Measurements from ENCODE around the gene DRD4.

GRCh38 chr11:673866-674265 is 36.8 kb downstream of the DRD4 start:
- TF ChIP-seq EP300 (IDR thresholded peaks at IDR 0.05; ENCODE audit: low read length) = no peak
- TF ChIP-seq L3MBTL2 (IDR thresholded peaks at IDR 0.05) = no peak
- TF ChIP-seq HEY1 (CRISPR knock-in tag; IDR thresholded peaks at IDR 0.05; ENCODE audit: borderline replicate concordance) = no peak
- TF ChIP-seq, protein P1, sequence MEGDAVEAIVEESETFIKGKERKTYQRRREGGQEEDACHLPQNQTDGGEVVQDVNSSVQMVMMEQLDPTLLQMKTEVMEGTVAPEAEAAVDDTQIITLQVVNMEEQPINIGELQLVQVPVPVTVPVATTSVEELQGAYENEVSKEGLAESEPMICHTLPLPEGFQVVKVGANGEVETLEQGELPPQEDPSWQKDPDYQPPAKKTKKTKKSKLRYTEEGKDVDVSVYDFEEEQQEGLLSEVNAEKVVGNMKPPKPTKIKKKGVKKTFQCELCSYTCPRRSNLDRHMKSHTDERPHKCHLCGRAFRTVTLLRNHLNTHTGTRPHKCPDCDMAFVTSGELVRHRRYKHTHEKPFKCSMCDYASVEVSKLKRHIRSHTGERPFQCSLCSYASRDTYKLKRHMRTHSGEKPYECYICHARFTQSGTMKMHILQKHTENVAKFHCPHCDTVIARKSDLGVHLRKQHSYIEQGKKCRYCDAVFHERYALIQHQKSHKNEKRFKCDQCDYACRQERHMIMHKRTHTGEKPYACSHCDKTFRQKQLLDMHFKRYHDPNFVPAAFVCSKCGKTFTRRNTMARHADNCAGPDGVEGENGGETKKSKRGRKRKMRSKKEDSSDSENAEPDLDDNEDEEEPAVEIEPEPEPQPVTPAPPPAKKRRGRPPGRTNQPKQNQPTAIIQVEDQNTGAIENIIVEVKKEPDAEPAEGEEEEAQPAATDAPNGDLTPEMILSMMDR (IDR thresholded peaks at IDR 0.05 in 2 of 3, conservative IDR thresholded peaks at IDR 0.05 in 1 of 3; ENCODE audit: insufficient read depth in 2 of 3, low read depth in 1 of 3, low read length in 3 of 3) = no peak
- no peak for TF ChIP-seq CBX5 (IDR thresholded peaks at IDR 0.05; ENCODE audit: borderline replicate concordance, low read depth)
- TF ChIP-seq CHD4 (IDR thresholded peaks at IDR 0.05; ENCODE audit: insufficient read depth, insufficient replicate concordance, low read depth, low read length, poor library complexity, severe bottlenecking) = no peak
- no peak for TF ChIP-seq ZZZ3 (IDR thresholded peaks at IDR 0.05)
- TF ChIP-seq, protein P2, sequence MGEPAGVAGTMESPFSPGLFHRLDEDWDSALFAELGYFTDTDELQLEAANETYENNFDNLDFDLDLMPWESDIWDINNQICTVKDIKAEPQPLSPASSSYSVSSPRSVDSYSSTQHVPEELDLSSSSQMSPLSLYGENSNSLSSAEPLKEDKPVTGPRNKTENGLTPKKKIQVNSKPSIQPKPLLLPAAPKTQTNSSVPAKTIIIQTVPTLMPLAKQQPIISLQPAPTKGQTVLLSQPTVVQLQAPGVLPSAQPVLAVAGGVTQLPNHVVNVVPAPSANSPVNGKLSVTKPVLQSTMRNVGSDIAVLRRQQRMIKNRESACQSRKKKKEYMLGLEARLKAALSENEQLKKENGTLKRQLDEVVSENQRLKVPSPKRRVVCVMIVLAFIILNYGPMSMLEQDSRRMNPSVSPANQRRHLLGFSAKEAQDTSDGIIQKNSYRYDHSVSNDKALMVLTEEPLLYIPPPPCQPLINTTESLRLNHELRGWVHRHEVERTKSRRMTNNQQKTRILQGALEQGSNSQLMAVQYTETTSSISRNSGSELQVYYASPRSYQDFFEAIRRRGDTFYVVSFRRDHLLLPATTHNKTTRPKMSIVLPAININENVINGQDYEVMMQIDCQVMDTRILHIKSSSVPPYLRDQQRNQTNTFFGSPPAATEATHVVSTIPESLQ (CRISPR knock-in tag; IDR thresholded peaks at IDR 0.05) = no peak
- no peak for TF ChIP-seq RAD21 (CRISPR knock-in tag; conservative IDR thresholded peaks at IDR 0.05 in 1 of 2, IDR thresholded peaks at IDR 0.05 in 1 of 2)
- TF ChIP-seq SREBF1 (IDR thresholded peaks at IDR 0.05; ENCODE audit: borderline replicate concordance, low read depth, low read length) = no peak
- no peak for TF ChIP-seq POLR2A (conservative IDR thresholded peaks at IDR 0.05)
- no peak for TF ChIP-seq NFYB (IDR thresholded peaks at IDR 0.05; ENCODE audit: extremely low read depth, insufficient read length)
- TF ChIP-seq MED1 (CRISPR knock-in tag; IDR thresholded peaks at IDR 0.05; ENCODE audit: borderline replicate concordance) = no peak
